Astrocyte (in vitro differentiated cells and primary cell): ENCODE data around the gene CPNE2. TPM values are rescaled to one million over a fixed set of nuclear protein-coding genes. Genes with fewer than 3 reads are reported as not detected.

Experiments
- DNase-seq: peaks from one replicate; pipeline ENCODE4 v3.0.0-alpha.2; 2010; ENCODE audit warnings: low read depth
- FAIRE-seq: peaks from 2 replicates; lab custom pipeline; 2011; peaks lifted over from hg19 to GRCh38; lab: Jason Lieb, UNC
- H2AFZ ChIP-seq: 2 replicates; pipeline ENCODE4 v1.6.0; 2012; ENCODE audit warnings: low read depth, low read length, inconsistent platforms
- H3K27ac ChIP-seq: 2 replicates; pipeline ENCODE4 v1.5.1; 2011; ENCODE audit warnings: low read depth, low read length, inconsistent platforms
- H3K27me3 ChIP-seq: 2 replicates; pipeline ENCODE4 v1.6.0; 2011; ENCODE audit warnings: low read length, inconsistent platforms; ENCODE audit not compliant: insufficient read depth
- H3K36me3 ChIP-seq: 2 replicates; pipeline ENCODE4 v1.5.1; 2011; ENCODE audit warnings: low read length, inconsistent platforms; ENCODE audit not compliant: insufficient read depth
- H3K4me1 ChIP-seq: 2 replicates; pipeline ENCODE4 v1.5.1; 2011; ENCODE audit warnings: low read length, inconsistent platforms; ENCODE audit not compliant: insufficient read depth
- H3K4me2 ChIP-seq: 2 replicates; pipeline ENCODE4 v1.6.0; 2012; ENCODE audit warnings: low read length, inconsistent platforms
- H3K4me3 ChIP-seq: 2 replicates; pipeline ENCODE4 v1.5.1; 2011; ENCODE audit warnings: low read depth, mild to moderate bottlenecking, low read length, inconsistent platforms; ENCODE audit not compliant: insufficient read depth
- H3K79me2 ChIP-seq: 2 replicates; pipeline ENCODE4 v1.6.0; 2012; ENCODE audit warnings: mild to moderate bottlenecking, low read length, inconsistent platforms; ENCODE audit not compliant: insufficient read depth
- H3K9ac ChIP-seq: 2 replicates; pipeline ENCODE4 v1.6.0; 2012; ENCODE audit warnings: mild to moderate bottlenecking, low read length, inconsistent platforms
- H3K9me3 ChIP-seq: 2 replicates; pipeline ENCODE4 v1.5.1; 2012; ENCODE audit warnings: low read depth, mild to moderate bottlenecking, low read length, inconsistent platforms; ENCODE audit not compliant: insufficient read depth
- H4K20me1 ChIP-seq: 2 replicates; pipeline ENCODE4 v1.6.0; 2012; ENCODE audit warnings: low read length, inconsistent platforms; ENCODE audit not compliant: insufficient read depth
- H3K27ac Mint-ChIP-seq: one replicate; pipeline ENCODE4 v1.8.0; 2021; ENCODE audit warnings: mild to moderate bottlenecking, mixed read lengths; ENCODE audit not compliant: unreplicated experiment
- H3K27me3 Mint-ChIP-seq: one replicate; pipeline ENCODE4 v1.8.0; 2021; ENCODE audit warnings: low read depth, mixed read lengths; ENCODE audit not compliant: unreplicated experiment
- H3K36me3 Mint-ChIP-seq: one replicate; pipeline ENCODE4 v1.8.0; 2021; ENCODE audit warnings: low read depth, mixed read lengths; ENCODE audit not compliant: unreplicated experiment
- H3K4me1 Mint-ChIP-seq: one replicate; pipeline ENCODE4 v1.8.0; 2021; ENCODE audit warnings: low read depth, mixed read lengths; ENCODE audit not compliant: unreplicated experiment
- H3K4me3 Mint-ChIP-seq: one replicate; pipeline ENCODE4 v1.8.0; 2021; ENCODE audit warnings: mild to moderate bottlenecking, moderate library complexity, mixed read lengths; ENCODE audit not compliant: unreplicated experiment
- H3K9me3 Mint-ChIP-seq: one replicate; pipeline ENCODE4 v1.8.0; 2021; ENCODE audit warnings: mild to moderate bottlenecking, mixed read lengths; ENCODE audit not compliant: unreplicated experiment
- EZH2 ChIP-seq: IDR thresholded peaks from 2 replicates; pipeline ENCODE4 v1.6.1; 2012; ENCODE audit warnings: mild to moderate bottlenecking, low read length, inconsistent platforms; ENCODE audit not compliant: insufficient read depth
- total RNA-seq: library from RNA; stranded (reverse); gene quantifications from 2 replicates; pipeline ENCODE4 v1.2.1, GENCODE V29; 2021
- TF ChIP-seq, protein P1 (sequence below): IDR thresholded peaks from 2 replicates; pipeline ENCODE4 v1.5.1; 2011; ENCODE audit warnings: low read depth, mild to moderate bottlenecking, inconsistent platforms, low read length, moderate library complexity; ENCODE audit not compliant: insufficient read depth

CPNE2 gene
- total RNA-seq, 1 donor from 2014 or later, result 19.3 TPM

DNA sequence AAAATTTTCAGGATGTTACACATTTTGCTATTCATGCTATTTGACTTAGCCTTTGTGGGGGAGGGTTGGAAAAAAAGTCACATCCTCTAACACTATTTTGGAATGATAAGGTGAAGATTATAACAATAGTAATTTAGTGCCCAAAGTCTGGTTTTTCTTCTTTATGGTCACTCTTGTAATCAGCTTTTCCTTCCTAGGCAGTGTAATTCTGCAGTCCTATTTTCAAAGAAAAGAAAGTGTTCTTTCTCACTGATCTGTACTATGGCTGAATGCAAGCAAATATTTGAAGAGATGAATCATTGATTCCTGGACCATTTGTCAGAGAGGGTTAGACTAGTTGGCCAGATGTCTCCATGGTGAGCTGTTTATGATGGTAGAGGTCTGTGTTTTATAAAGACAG, 102.1 kb downstream of the CPNE2 start:
- H3K4me1 Mint-ChIP-seq, result peaks cover 64% of the 10 kb centered on the region
- peak overlapping the region; percentile 30 for H3K4me3 ChIP-seq

DNA sequence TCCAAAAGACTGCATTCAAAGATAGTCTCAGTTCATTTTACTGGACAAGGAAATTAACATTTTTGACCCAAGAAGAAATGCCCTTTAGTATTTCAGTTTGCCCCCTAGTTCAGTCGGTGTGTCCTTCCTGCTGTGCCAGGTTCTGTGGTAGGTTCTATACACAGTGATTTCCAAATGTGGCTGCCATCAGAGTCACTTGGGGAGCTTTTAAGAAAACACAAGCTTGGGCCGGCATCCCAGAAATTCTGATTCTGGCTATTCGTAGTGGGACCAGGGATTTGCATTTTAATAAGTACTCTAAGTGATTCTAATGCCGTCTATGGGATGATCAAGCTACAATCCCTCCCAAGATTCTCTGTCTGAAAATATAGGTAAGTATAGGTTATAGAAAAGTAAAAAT, 103.9 kb downstream of the CPNE2 start:
- peaks cover 9% of the 10 kb centered on the region for H3K36me3 Mint-ChIP-seq
- Histone ChIP-seq H3K9me3 (no peaks in the 10 kb centered on the region), H3K4me2 (no peak overlapping the region), H3K79me2 (peaks cover 73% of the 10 kb centered on the region), H3K27ac (peak overlapping the region; percentile 41), H2AFZ (no peak overlapping the region), H3K27me3 (no peaks in the 10 kb centered on the region), H3K4me3 (no peak overlapping the region), H3K4me1 (peaks cover 54% of the 10 kb centered on the region), H3K9ac (no peak overlapping the region), H4K20me1 (peaks cover 4% of the 10 kb centered on the region), H3K36me3 (no peaks in the 10 kb centered on the region)
- DNase-seq, result no peak
- H3K27ac Mint-ChIP-seq, result peak overlapping the region; percentile 85
- H3K4me3 Mint-ChIP-seq, result no peak overlapping the region
- H3K27me3 Mint-ChIP-seq, result no peaks in the 10 kb centered on the region
- H3K4me1 Mint-ChIP-seq, result peaks cover 50% of the 10 kb centered on the region
- FAIRE-seq, result no peak
- TF ChIP-seq, protein P1, sequence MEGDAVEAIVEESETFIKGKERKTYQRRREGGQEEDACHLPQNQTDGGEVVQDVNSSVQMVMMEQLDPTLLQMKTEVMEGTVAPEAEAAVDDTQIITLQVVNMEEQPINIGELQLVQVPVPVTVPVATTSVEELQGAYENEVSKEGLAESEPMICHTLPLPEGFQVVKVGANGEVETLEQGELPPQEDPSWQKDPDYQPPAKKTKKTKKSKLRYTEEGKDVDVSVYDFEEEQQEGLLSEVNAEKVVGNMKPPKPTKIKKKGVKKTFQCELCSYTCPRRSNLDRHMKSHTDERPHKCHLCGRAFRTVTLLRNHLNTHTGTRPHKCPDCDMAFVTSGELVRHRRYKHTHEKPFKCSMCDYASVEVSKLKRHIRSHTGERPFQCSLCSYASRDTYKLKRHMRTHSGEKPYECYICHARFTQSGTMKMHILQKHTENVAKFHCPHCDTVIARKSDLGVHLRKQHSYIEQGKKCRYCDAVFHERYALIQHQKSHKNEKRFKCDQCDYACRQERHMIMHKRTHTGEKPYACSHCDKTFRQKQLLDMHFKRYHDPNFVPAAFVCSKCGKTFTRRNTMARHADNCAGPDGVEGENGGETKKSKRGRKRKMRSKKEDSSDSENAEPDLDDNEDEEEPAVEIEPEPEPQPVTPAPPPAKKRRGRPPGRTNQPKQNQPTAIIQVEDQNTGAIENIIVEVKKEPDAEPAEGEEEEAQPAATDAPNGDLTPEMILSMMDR, result no peak
- no peak for TF ChIP-seq EZH2
- no peaks in the 10 kb centered on the region for H3K9me3 Mint-ChIP-seq

More for the DNA sequence above, 102.1 kb downstream of the CPNE2 start:
- TF ChIP-seq, protein P1, result no peak
- no peak for TF ChIP-seq EZH2
- Histone ChIP-seq H3K9me3 (no peaks in the 10 kb centered on the region), H3K9ac (peak overlapping the region; percentile 78), H3K27ac (peak overlapping the region; percentile 94), H3K27me3 (no peaks in the 10 kb centered on the region), H4K20me1 (peaks cover 18% of the 10 kb centered on the region), H3K4me1 (peaks cover 64% of the 10 kb centered on the region), H3K36me3 (no peaks in the 10 kb centered on the region), H3K4me2 (peak overlapping the region; percentile 77), H2AFZ (no peak overlapping the region), H3K79me2 (peaks cover 89% of the 10 kb centered on the region)
- no peaks in the 10 kb centered on the region for H3K9me3 Mint-ChIP-seq
- peak overlapping the region; percentile 62 for H3K4me3 Mint-ChIP-seq
- peak overlapping the region; percentile 96 for H3K27ac Mint-ChIP-seq
- peak; percentile 94 for DNase-seq
- peaks cover 6% of the 10 kb centered on the region for H3K36me3 Mint-ChIP-seq
- H3K27me3 Mint-ChIP-seq, result no peaks in the 10 kb centered on the region
- peak; percentile 89 for FAIRE-seq

DNA sequence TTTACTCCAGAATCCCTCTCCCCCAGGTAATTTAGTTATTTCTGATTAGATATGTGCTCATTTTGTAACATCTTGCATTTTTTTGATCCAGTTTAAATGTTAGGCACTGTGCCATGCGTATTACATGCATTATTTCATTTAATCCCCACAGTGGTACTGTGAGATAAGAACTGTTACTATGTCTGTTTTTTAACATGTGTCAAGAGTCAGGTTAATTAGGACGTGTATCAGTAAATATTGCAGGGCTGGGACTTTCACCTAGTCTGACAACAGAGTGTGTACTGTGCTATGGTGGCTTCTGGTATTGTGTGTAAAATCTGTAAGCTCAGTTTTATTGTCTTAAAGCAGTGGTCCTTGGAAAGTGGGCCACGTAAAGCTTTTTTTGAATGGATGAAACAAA, 104.4 kb downstream of the CPNE2 start:
- DNase-seq, result no peak
- Histone ChIP-seq H3K9me3 (no peaks in the 10 kb centered on the region), H3K4me2 (peak overlapping the region; percentile 0), H3K4me3 (no peak overlapping the region), H4K20me1 (peaks cover under 1% of the 10 kb centered on the region), H3K4me1 (peaks cover 50% of the 10 kb centered on the region), H3K9ac (peak overlapping the region; percentile 29), H3K79me2 (peaks cover 68% of the 10 kb centered on the region), H2AFZ (no peak overlapping the region), H3K27me3 (no peaks in the 10 kb centered on the region), H3K36me3 (no peaks in the 10 kb centered on the region), H3K27ac (peak overlapping the region; percentile 41)
- peak overlapping the region; percentile 85 for H3K27ac Mint-ChIP-seq
- FAIRE-seq, result no peak
- peaks cover 48% of the 10 kb centered on the region for H3K4me1 Mint-ChIP-seq
- no peaks in the 10 kb centered on the region for H3K9me3 Mint-ChIP-seq
- H3K4me3 Mint-ChIP-seq, result no peak overlapping the region
- peaks cover 10% of the 10 kb centered on the region for H3K36me3 Mint-ChIP-seq
- TF ChIP-seq, protein P1, result no peak
- TF ChIP-seq EZH2, result no peak
- H3K27me3 Mint-ChIP-seq, result no peaks in the 10 kb centered on the region

Other genes starting within 250 kb of the CPNE2 start
- 0.07 and 0.18 TPM in 2 replicates for gene SLC12A3, start 227.4 kb upstream of the CPNE2 start, total RNA-seq
- gene HERPUD1, start 160.4 kb upstream of the CPNE2 start, total RNA-seq, result 234 and 252 TPM in 2 replicates
- 0.17 TPM in 1 of 2 replicates, not detected in the other for gene CETP, start 130.6 kb upstream of the CPNE2 start, total RNA-seq
- 29.9 and 33.1 TPM in 2 replicates for gene NLRC5, start 103.0 kb upstream of the CPNE2 start, total RNA-seq
- 71.9 and 78.8 TPM in 2 replicates for gene PSME3IP1, start 93.5 kb downstream of the CPNE2 start, total RNA-seq
- 76.8 TPM in 2 replicates for gene RSPRY1, start 93.7 kb downstream of the CPNE2 start, total RNA-seq
- 70.9 and 71.1 TPM in 2 replicates for gene ARL2BP, start 152.7 kb downstream of the CPNE2 start, total RNA-seq
- gene PLLP, start 192.1 kb downstream of the CPNE2 start, total RNA-seq, result 0.14 and 0.93 TPM in 2 replicates